ENCODE measurements around the gene TRABD2B. TPM values are rescaled to one million over a fixed set of nuclear protein-coding genes. Genes with fewer than 3 reads are reported as not detected.

TRABD2B gene
- total and polyA plus RNA-seq, 2 experiments from 2014 or later = 1.6 to 2.0 TPM

- Histone ChIP-seq H3F3A (replicated peaks; ENCODE audit: low read depth) (no peaks in the 10 kb centered on the region), H2AFZ (no peak overlapping the region), H3K4me1 (ENCODE audit: insufficient read depth) (no peaks in the 10 kb centered on the region), H3K4me3 (no peak overlapping the region), H3K36me3 (ENCODE audit: insufficient read depth) (no peaks in the 10 kb centered on the region), H3K9me2 (ENCODE audit: insufficient read depth) (peaks cover 16% of the 10 kb centered on the region; the same call in 1 of the 2 replicates), H3K27ac (ENCODE audit: low read depth) (no peak overlapping the region), H3K27me3 (ENCODE audit: insufficient read depth) (no peaks in the 10 kb centered on the region), H3K79me2 (replicated peaks; ENCODE audit: insufficient read depth) (no peaks in the 10 kb centered on the region), H3K4me2 (no peak overlapping the region), H4K20me1 (replicated peaks; ENCODE audit: insufficient read depth) (no peaks in the 10 kb centered on the region; the same call in 1 of the 2 replicates)
- no peak overlapping the region for H3K4me3 Mint-ChIP-seq
- ATAC-seq = no peak
- H3K27me3 Mint-ChIP-seq (ENCODE audit: insufficient read depth, low read depth, poor library complexity) = no peaks in the 10 kb centered on the region
- H3K4me1 Mint-ChIP-seq = peaks cover 3% of the 10 kb centered on the region; the same call in 2 of the 3 replicates
- H3K36me3 Mint-ChIP-seq (ENCODE audit: low read depth) = peaks cover 4% of the 10 kb centered on the region; the same call in 1 of the 3 replicates
- H3K27ac Mint-ChIP-seq = no peak overlapping the region
- TF ChIP-seq, protein P1, sequence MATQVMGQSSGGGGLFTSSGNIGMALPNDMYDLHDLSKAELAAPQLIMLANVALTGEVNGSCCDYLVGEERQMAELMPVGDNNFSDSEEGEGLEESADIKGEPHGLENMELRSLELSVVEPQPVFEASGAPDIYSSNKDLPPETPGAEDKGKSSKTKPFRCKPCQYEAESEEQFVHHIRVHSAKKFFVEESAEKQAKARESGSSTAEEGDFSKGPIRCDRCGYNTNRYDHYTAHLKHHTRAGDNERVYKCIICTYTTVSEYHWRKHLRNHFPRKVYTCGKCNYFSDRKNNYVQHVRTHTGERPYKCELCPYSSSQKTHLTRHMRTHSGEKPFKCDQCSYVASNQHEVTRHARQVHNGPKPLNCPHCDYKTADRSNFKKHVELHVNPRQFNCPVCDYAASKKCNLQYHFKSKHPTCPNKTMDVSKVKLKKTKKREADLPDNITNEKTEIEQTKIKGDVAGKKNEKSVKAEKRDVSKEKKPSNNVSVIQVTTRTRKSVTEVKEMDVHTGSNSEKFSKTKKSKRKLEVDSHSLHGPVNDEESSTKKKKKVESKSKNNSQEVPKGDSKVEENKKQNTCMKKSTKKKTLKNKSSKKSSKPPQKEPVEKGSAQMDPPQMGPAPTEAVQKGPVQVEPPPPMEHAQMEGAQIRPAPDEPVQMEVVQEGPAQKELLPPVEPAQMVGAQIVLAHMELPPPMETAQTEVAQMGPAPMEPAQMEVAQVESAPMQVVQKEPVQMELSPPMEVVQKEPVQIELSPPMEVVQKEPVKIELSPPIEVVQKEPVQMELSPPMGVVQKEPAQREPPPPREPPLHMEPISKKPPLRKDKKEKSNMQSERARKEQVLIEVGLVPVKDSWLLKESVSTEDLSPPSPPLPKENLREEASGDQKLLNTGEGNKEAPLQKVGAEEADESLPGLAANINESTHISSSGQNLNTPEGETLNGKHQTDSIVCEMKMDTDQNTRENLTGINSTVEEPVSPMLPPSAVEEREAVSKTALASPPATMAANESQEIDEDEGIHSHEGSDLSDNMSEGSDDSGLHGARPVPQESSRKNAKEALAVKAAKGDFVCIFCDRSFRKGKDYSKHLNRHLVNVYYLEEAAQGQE (IDR thresholded peaks at IDR 0.05; ENCODE audit: unreplicated experiment) = no peak
- TF ChIP-seq EZH2 (IDR thresholded peaks at IDR 0.05; ENCODE audit: low read depth, unreplicated experiment) (no peak), NANOG (IDR thresholded peaks at IDR 0.05; ENCODE audit: borderline replicate concordance) (no peak), ETS1 (IDR thresholded peaks at IDR 0.05) (no peak), ZNF331 (CRISPR knock-in tag; IDR thresholded peaks at IDR 0.05; ENCODE audit: low read depth) (no peak), EZH2phosphoT487 (IDR thresholded peaks at IDR 0.05; ENCODE audit: unreplicated experiment) (no peak), CREB1 (CRISPR knock-in tag; IDR thresholded peaks at IDR 0.05; ENCODE audit: low read depth) (no peak), STAT1 (IDR thresholded peaks at IDR 0.05; ENCODE audit: unreplicated experiment) (no peak), POLR2AphosphoS5 (IDR thresholded peaks at IDR 0.05; ENCODE audit: low read depth) (no peak), ZNF114 (CRISPR knock-in tag; IDR thresholded peaks at IDR 0.05) (no peak), JUNB (IDR thresholded peaks at IDR 0.05; ENCODE audit: unreplicated experiment) (no peak)
- TF ChIP-seq, protein P2, sequence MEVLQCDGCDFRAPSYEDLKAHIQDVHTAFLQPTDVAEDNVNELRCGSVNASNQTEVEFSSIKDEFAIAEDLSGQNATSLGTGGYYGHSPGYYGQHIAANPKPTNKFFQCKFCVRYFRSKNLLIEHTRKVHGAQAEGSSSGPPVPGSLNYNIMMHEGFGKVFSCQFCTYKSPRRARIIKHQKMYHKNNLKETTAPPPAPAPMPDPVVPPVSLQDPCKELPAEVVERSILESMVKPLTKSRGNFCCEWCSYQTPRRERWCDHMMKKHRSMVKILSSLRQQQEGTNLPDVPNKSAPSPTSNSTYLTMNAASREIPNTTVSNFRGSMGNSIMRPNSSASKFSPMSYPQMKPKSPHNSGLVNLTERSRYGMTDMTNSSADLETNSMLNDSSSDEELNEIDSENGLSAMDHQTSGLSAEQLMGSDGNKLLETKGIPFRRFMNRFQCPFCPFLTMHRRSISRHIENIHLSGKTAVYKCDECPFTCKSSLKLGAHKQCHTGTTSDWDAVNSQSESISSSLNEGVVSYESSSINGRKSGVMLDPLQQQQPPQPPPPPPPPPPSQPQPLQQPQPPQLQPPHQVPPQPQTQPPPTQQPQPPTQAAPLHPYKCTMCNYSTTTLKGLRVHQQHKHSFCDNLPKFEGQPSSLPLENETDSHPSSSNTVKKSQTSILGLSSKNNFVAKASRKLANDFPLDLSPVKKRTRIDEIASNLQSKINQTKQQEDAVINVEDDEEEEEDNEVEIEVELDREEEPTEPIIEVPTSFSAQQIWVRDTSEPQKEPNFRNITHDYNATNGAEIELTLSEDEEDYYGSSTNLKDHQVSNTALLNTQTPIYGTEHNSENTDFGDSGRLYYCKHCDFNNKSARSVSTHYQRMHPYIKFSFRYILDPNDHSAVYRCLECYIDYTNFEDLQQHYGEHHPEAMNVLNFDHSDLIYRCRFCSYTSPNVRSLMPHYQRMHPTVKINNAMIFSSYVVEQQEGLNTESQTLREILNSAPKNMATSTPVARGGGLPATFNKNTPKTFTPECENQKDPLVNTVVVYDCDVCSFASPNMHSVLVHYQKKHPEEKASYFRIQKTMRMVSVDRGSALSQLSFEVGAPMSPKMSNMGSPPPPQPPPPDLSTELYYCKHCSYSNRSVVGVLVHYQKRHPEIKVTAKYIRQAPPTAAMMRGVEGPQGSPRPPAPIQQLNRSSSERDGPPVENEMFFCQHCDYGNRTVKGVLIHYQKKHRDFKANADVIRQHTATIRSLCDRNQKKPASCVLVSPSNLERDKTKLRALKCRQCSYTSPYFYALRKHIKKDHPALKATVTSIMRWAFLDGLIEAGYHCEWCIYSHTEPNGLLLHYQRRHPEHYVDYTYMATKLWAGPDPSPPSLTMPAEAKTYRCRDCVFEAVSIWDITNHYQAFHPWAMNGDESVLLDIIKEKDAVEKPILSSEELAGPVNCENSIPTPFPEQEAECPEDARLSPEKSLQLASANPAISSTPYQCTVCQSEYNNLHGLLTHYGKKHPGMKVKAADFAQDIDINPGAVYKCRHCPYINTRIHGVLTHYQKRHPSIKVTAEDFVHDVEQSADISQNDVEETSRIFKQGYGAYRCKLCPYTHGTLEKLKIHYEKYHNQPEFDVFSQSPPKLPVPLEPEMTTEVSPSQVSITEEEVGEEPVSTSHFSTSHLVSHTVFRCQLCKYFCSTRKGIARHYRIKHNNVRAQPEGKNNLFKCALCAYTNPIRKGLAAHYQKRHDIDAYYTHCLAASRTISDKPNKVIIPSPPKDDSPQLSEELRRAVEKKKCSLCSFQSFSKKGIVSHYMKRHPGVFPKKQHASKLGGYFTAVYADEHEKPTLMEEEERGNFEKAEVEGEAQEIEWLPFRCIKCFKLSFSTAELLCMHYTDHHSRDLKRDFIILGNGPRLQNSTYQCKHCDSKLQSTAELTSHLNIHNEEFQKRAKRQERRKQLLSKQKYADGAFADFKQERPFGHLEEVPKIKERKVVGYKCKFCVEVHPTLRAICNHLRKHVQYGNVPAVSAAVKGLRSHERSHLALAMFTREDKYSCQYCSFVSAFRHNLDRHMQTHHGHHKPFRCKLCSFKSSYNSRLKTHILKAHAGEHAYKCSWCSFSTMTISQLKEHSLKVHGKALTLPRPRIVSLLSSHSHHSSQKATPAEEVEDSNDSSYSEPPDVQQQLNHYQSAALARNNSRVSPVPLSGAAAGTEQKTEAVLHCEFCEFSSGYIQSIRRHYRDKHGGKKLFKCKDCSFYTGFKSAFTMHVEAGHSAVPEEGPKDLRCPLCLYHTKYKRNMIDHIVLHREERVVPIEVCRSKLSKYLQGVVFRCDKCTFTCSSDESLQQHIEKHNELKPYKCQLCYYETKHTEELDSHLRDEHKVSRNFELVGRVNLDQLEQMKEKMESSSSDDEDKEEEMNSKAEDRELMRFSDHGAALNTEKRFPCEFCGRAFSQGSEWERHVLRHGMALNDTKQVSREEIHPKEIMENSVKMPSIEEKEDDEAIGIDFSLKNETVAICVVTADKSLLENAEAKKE (CRISPR knock-in tag; IDR thresholded peaks at IDR 0.05) = no peak
- TF ChIP-seq, protein P3, sequence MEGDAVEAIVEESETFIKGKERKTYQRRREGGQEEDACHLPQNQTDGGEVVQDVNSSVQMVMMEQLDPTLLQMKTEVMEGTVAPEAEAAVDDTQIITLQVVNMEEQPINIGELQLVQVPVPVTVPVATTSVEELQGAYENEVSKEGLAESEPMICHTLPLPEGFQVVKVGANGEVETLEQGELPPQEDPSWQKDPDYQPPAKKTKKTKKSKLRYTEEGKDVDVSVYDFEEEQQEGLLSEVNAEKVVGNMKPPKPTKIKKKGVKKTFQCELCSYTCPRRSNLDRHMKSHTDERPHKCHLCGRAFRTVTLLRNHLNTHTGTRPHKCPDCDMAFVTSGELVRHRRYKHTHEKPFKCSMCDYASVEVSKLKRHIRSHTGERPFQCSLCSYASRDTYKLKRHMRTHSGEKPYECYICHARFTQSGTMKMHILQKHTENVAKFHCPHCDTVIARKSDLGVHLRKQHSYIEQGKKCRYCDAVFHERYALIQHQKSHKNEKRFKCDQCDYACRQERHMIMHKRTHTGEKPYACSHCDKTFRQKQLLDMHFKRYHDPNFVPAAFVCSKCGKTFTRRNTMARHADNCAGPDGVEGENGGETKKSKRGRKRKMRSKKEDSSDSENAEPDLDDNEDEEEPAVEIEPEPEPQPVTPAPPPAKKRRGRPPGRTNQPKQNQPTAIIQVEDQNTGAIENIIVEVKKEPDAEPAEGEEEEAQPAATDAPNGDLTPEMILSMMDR (conservative IDR thresholded peaks at IDR 0.05; ENCODE audit: low read depth in 2 of 2) = no peak
- DNase-seq (ENCODE audit: low spot score) = no peak
- H3K9me3 Mint-ChIP-seq = no peaks in the 10 kb centered on the region
Observed at GRCh38 chr1:47940326-47940725, 56.9 kb downstream of the TRABD2B start.
